GM12864 (cell line): ENCODE data around the gene TTC39B.

Experiments
- DNase-seq: peaks from one replicate; pipeline ENCODE4 v3.0.0-alpha.2; 2011; ENCODE audit warnings: low read depth
- H3K4me3 ChIP-seq: 2 replicates; pipeline ENCODE4 v1.5.1; 2011; ENCODE audit warnings: mild to moderate bottlenecking, low read depth, low read length, control low read depth
- TF ChIP-seq, protein P1 (sequence below): IDR thresholded peaks from 2 replicates; pipeline ENCODE4 v1.5.1; 2011; ENCODE audit warnings: low read depth, mild to moderate bottlenecking, moderate library complexity, low read length, control low read depth, inconsistent platforms; ENCODE audit errors: missing control alignments

Gene TTC39B

DNA sequence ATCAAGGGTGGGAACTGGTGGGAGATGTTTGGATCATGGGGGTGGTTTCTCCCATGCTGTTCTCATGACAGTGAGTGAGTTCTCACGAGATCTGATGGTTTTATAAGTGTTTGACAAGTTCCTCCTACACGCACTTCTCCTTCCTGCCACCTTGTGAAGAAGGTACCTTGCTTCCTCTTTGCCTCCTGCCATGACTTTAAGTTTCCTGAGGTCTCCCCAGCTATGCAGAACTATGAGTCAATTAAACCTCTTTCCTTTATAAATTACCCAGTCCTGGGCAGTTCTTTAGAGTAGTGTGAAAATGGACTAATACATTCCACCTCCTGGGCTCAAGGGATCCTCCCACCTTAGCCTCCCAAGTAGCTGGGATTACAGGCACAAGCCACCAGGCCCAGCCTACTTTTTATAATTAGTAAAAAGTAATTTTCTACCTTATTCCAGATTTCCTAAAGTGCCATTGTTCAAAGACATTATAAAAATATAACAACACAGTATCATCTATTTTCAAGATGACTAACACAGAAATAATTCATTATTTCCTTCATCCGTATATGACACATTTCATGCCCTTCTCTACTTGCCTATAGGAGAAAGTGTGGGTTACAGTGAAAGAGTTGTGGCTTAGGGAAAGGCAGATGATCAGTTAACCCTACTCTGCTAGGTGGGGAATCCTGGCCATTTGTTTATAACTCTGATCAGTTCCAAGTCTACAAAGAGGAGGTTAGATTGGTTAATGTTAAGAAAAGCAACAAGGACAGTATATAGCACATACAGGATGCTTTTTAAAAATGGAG, 99.9 kb downstream of the TTC39B start:
- DNase-seq = no peak
- TF ChIP-seq, protein P1, sequence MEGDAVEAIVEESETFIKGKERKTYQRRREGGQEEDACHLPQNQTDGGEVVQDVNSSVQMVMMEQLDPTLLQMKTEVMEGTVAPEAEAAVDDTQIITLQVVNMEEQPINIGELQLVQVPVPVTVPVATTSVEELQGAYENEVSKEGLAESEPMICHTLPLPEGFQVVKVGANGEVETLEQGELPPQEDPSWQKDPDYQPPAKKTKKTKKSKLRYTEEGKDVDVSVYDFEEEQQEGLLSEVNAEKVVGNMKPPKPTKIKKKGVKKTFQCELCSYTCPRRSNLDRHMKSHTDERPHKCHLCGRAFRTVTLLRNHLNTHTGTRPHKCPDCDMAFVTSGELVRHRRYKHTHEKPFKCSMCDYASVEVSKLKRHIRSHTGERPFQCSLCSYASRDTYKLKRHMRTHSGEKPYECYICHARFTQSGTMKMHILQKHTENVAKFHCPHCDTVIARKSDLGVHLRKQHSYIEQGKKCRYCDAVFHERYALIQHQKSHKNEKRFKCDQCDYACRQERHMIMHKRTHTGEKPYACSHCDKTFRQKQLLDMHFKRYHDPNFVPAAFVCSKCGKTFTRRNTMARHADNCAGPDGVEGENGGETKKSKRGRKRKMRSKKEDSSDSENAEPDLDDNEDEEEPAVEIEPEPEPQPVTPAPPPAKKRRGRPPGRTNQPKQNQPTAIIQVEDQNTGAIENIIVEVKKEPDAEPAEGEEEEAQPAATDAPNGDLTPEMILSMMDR = no peak
- H3K4me3 ChIP-seq = no peak overlapping the region

DNA sequence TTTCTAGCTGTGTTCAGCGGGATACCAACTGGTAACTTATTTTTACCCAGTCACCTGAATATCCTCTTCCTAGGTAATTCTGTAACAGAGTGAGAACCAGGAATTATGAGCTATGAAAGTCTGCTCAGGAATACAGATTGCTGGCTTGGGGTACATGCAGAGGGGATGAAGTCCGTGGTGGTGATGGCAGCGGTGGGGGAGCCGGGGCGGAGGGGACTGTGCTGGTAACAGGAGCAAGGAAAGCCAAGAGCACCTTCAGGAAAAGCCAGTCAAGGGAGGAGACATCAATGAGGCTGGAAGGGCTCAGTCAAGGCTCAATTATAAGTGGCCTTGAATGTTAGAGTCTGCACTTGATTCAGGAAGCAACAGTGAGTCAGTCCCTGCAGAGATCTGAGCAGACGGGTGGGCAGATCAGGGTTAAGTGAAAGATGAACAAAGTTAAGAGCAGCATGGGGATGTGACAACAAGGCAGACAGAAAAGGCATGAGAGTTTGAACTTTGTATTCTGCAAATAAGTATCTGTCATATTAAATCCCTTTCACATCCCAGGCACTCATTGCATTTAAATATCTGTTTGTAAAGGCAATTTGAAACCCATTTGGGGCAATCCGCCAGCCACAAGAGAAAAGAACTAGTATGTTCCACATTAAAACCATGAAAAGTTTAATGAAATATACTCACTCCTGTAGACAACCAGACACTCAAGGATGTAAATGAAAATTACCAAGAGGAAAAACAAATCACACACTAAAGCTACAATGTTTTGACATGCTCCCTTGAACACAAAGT, 101.2 kb downstream of the TTC39B start:
- no peak overlapping the region for H3K4me3 ChIP-seq
- TF ChIP-seq, protein P1 = no peak
- DNase-seq = no peak

DNA sequence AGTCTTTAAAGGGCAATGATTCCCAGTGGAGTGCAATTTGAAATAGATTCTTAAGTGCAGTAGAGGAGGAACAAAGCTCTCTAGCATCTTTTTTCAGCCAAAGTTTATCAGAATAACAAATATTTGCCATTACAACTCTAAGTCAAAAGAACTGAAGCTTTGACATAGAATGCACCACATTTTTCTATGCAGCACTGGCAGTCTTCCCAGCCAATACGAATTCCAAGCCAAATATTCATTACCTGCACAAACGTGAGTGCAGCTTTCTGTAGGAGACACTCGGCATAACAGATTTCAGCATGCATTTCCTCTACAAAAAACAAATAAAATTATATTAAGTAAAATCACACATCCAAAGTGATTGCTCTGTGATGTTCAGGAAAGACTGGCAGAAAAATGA, 103.4 kb downstream of the TTC39B start:
- no peak for DNase-seq

DNA sequence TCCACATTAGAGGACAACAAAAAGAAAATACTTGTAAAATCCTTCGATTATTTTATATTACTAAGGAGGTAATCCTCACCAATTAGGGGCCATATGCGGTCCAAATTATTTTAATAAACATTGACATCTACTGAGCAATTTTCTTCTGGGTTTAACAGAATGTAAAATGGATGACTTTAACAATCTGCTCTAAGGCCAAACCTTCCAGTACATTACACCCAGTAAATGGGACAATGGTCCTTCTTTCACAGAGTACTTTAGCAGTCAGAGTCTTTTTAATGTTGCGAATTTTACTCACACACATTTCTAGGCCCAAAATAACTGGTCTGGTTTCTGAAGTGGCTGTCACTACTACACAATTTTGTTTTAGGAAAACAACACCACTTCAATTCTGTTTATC, 106.9 kb downstream of the TTC39B start:
- no peak for DNase-seq
- TF ChIP-seq, protein P1 = no peak
- no peak overlapping the region for H3K4me3 ChIP-seq

More for the DNA sequence above, 103.4 kb downstream of the TTC39B start:
- no peak overlapping the region for H3K4me3 ChIP-seq
- TF ChIP-seq, protein P1 = no peak

- TF ChIP-seq, protein P1 = no peak
- no peak overlapping the region for H3K4me3 ChIP-seq
- DNase-seq = no peak
Measured at GRCh38 chr9:15192856-15193255, 114.2 kb downstream of the TTC39B start.

- no peak overlapping the region for H3K4me3 ChIP-seq
- no peak for DNase-seq
- TF ChIP-seq, protein P1 = no peak
Measured at GRCh38 chr9:15191378-15191777, 115.6 kb downstream of the TTC39B start.
